GM18517 (cell line): ENCODE data around the gene DYRK2.

Experiments used
- ATAC-seq: cut with Tn5 transposase; IDR thresholded peaks from one replicate; pipeline ENCODE4 v1.9.1; 2021; ENCODE audit warnings: mild to moderate bottlenecking, moderate library complexity; ENCODE audit not compliant: unreplicated experiment

Gene DYRK2

GRCh38 chr12:67645126-67645525 is 3.4 kb upstream of the DYRK2 start:
- ATAC-seq: no peak

GRCh38 chr12:67645601-67646000 is 2.9 kb upstream of the DYRK2 start:
- no peak for ATAC-seq

- no peak for ATAC-seq
These were observed 1.8 kb upstream of the DYRK2 start for GRCh38 chr12:67646775-67647174.

- no peak for ATAC-seq
These were observed 1.3 kb upstream of the DYRK2 start for GRCh38 chr12:67647181-67647798.

- ATAC-seq: no peak
These were observed 585 bp upstream of the DYRK2 start for GRCh38 chr12:67647799-67648520.

- no peak for ATAC-seq
These were observed 670 bp downstream of the DYRK2 start for GRCh38 chr12:67649261-67649569.

GRCh38 chr12:67649570-67650387 is 1.2 kb downstream of the DYRK2 start:
- ATAC-seq: no peak

GRCh38 chr12:67650388-67651131 is 2.0 kb downstream of the DYRK2 start:
- no peak for ATAC-seq

GRCh38 chr12:67651132-67651695 is 2.7 kb downstream of the DYRK2 start:
- no peak for ATAC-seq

GRCh38 chr12:67655829-67656228 is 7.3 kb downstream of the DYRK2 start:
- no peak for ATAC-seq

- ATAC-seq: no peak
These were observed 7.7 kb downstream of the DYRK2 start for GRCh38 chr12:67656251-67656650.

- no peak for ATAC-seq
These were observed 9.9 kb downstream of the DYRK2 start for GRCh38 chr12:67658486-67658885.

GRCh38 chr12:67659292-67659691 is 10.7 kb downstream of the DYRK2 start:
- ATAC-seq: no peak

- no peak for ATAC-seq
These were observed 12.9 kb downstream of the DYRK2 start for GRCh38 chr12:67661311-67662021.

GRCh38 chr12:67662910-67663538 is 14.5 kb downstream of the DYRK2 start:
- ATAC-seq: no peak

- ATAC-seq: no peak
These were observed 15.6 kb downstream of the DYRK2 start for GRCh38 chr12:67664171-67664570.

- no peak for ATAC-seq
These were observed 17.1 kb downstream of the DYRK2 start for GRCh38 chr12:67665679-67666078.

- no peak for ATAC-seq
These were observed 18.1 kb downstream of the DYRK2 start for GRCh38 chr12:67666605-67667004.

GRCh38 chr12:67667276-67668073 is 18.9 kb downstream of the DYRK2 start:
- ATAC-seq: no peak
